NCI-H2081 (cell line): ENCODE measurements around the gene SNRNP25.
A peak's percentile ranks its signal among the peaks of the same experiment; 100 is the strongest.

Experiments
- DNase-seq, 2 experiments: peaks; one replicate each; lab custom pipeline; 2025; lab: John Stamatoyannopoulos, UW

Gene SNRNP25

GRCh38 chr16:104928-105327 is 51.3 kb downstream of the SNRNP25 start:
- no peak for DNase-seq

- DNase-seq = no peak
These were observed 51.9 kb downstream of the SNRNP25 start for GRCh38 chr16:105521-105920.

GRCh38 chr16:106623-107324 is 53.1 kb downstream of the SNRNP25 start:
- peak; percentile 69 to 70 for DNase-seq
